Activated CD4-positive, alpha-beta T cell treated with anti-CD3 and anti-CD28 coated beads, Interleukin-2, amount 50 U/mL, for 24 hours (primary cell): ENCODE results near the gene SEPSECS.

Experiments used
- DNase-seq, 2 donors: peaks; one replicate each; pipeline ENCODE4 v3.0.0-alpha.2; 2020; ENCODE audit warnings: low read depth in 1 of 2, low spot score in 1 of 2

Gene SEPSECS

GRCh38 chr4:25159837-25160713 is at the start of gene SEPSECS:
Gene SEPSECS (minus strand): TSS chr4:25160449. CDS start chr4:25160369, 80 bp downstream.
- DNase-seq, result peak; percentile 77 to 94

GRCh38 chr4:25209702-25210101 is 49.5 kb upstream of the SEPSECS start:
- no peak for DNase-seq

- DNase-seq, result no peak
These were observed 47.7 kb upstream of the SEPSECS start for GRCh38 chr4:25207997-25208396.

- no peak for DNase-seq
These were observed 38.5 kb upstream of the SEPSECS start for GRCh38 chr4:25198713-25199112.

- no peak for DNase-seq
These were observed 30.2 kb upstream of the SEPSECS start for GRCh38 chr4:25190407-25190806.

GRCh38 chr4:25184056-25184455 is 23.8 kb upstream of the SEPSECS start:
- no peak for DNase-seq

GRCh38 chr4:25182937-25183336 is 22.7 kb upstream of the SEPSECS start:
- DNase-seq, result no peak

GRCh38 chr4:25180524-25181131 is 20.4 kb upstream of the SEPSECS start:
- DNase-seq, result peak in 1 of 2 donors; percentile 20

- peak in 1 of 2 donors; percentile 14 for DNase-seq
These were observed 18.6 kb upstream of the SEPSECS start for GRCh38 chr4:25178838-25179261.

GRCh38 chr4:25177147-25177546 is 16.9 kb upstream of the SEPSECS start:
- no peak for DNase-seq

GRCh38 chr4:25174674-25175073 is 14.4 kb upstream of the SEPSECS start:
- no peak for DNase-seq

GRCh38 chr4:25172961-25173915 is 13.0 kb upstream of the SEPSECS start:
- DNase-seq, result no peak

GRCh38 chr4:25171201-25171865 is 11.1 kb upstream of the SEPSECS start:
- DNase-seq, result no peak

GRCh38 chr4:25169446-25169845 is 9.2 kb upstream of the SEPSECS start:
- DNase-seq, result no peak

- no peak for DNase-seq
These were observed 5.7 kb upstream of the SEPSECS start for GRCh38 chr4:25165916-25166315.

GRCh38 chr4:25163196-25163595 is 2.9 kb upstream of the SEPSECS start:
- no peak for DNase-seq

- no peak for DNase-seq
These were observed 2.3 kb upstream of the SEPSECS start for GRCh38 chr4:25162566-25162965.

GRCh38 chr4:25161593-25161950 is 1.3 kb upstream of the SEPSECS start:
- DNase-seq, result no peak

GRCh38 chr4:25160714-25161592 is 704 bp upstream of the SEPSECS start:
- no peak for DNase-seq

- DNase-seq, result no peak
These were observed 1.4 kb downstream of the SEPSECS start for GRCh38 chr4:25158817-25159216.
